HepG2 (cell line): ENCODE measurements around the gene PELI1. TPM values are rescaled to one million over a fixed set of nuclear protein-coding genes. Genes with fewer than 3 reads are reported as not detected.

ENCODE experiments used
- HNRNPL ChIP-seq: fragments of 200-400 bp; formaldehyde crosslinking; IDR thresholded peaks from 2 replicates; pipeline ENCODE4 v1.6.1; 2017; ENCODE audit warnings: mild to moderate bottlenecking, low read depth, low read length
- PITX1 ChIP-seq: sonication (generic); formaldehyde crosslinking; IDR thresholded peaks from 2 replicates; pipeline ENCODE4 v1.5.1; 2020; ENCODE audit warnings: mild to moderate bottlenecking, missing genetic modification reagents
- SETDB1 ChIP-seq: sonication (generic); formaldehyde crosslinking; IDR thresholded peaks from 2 replicates; pipeline ENCODE4 v1.5.1; 2020; ENCODE audit warnings: missing genetic modification reagents, mild to moderate bottlenecking, borderline replicate concordance
- SNAPC2 ChIP-seq: sonication (generic); formaldehyde crosslinking; IDR thresholded peaks from 2 replicates; pipeline ENCODE4 v1.8.1; 2022; ENCODE audit warnings: mild to moderate bottlenecking, missing genetic modification reagents
- TMF1 ChIP-seq: sonication (generic); formaldehyde crosslinking; IDR thresholded peaks from 2 replicates; pipeline ENCODE4 v1.8.1; 2022; ENCODE audit warnings: low read depth, missing genetic modification reagents
- YEATS4 ChIP-seq: sonication (generic); formaldehyde crosslinking; IDR thresholded peaks from 2 replicates; pipeline ENCODE4 v1.4.0; 2020; ENCODE audit warnings: missing genetic modification reagents, borderline replicate concordance
- ZBTB42 ChIP-seq: sonication (generic); formaldehyde crosslinking; IDR thresholded peaks from 2 replicates; pipeline ENCODE4 v1.5.0; 2020; ENCODE audit warnings: mild to moderate bottlenecking, missing genetic modification reagents
- ZNF263 ChIP-seq: sonication (generic); formaldehyde crosslinking; IDR thresholded peaks from 2 replicates; pipeline ENCODE4 v1.4.0; 2020; ENCODE audit warnings: missing genetic modification reagents
- ZNF383 ChIP-seq: sonication (generic); formaldehyde crosslinking; IDR thresholded peaks from 2 replicates; pipeline ENCODE4 v1.4.0; 2020; ENCODE audit warnings: missing genetic modification reagents, mild to moderate bottlenecking, borderline replicate concordance
- ZNF619 ChIP-seq: sonication (generic); formaldehyde crosslinking; IDR thresholded peaks from 2 replicates; pipeline ENCODE4 v1.4.0; 2020; ENCODE audit warnings: mild to moderate bottlenecking, missing genetic modification reagents
- ZNF678 ChIP-seq: sonication (generic); formaldehyde crosslinking; IDR thresholded peaks from 2 replicates; pipeline ENCODE4 v1.4.0; 2020; ENCODE audit warnings: mild to moderate bottlenecking, missing genetic modification reagents
- ZNF775 ChIP-seq: sonication (generic); formaldehyde crosslinking; IDR thresholded peaks from 2 replicates; pipeline ENCODE4 v1.4.0; 2020; ENCODE audit warnings: missing genetic modification reagents, mild to moderate bottlenecking, moderate library complexity, borderline replicate concordance
- polyA plus RNA-seq, 8 experiments: library from polyadenylated mRNA; depleted of rRNA in 3 of 8; stranded (reverse) in 7 of 8; unstranded in 1 of 8; fragments of >200 nt; fragmentation: Illumina TruSeq in 4 of 8; extraction: Trizol in 4 of 8; gene quantifications; 2 replicates each; pipeline versions ENCODE4 v1.2.1 to v1.2.3, GENCODE V29; 2011 to 2016; ENCODE audit warnings: low read depth in 4 of 8, missing spikeins in 1 of 8, mixed read lengths in 1 of 8; ENCODE audit not compliant: insufficient read depth in 1 of 8
- total RNA-seq, 5 experiments: library from RNA; depleted of rRNA; stranded (reverse); fragments of >200 nt; fragmentation: Illumina TruSeq; extraction: Trizol; gene quantifications; 2 replicates each; pipeline ENCODE4 v1.2.3, GENCODE V29; 2016; ENCODE audit warnings: low read depth in 1 of 5
- TF ChIP-seq, protein P1 (sequence below): sonication (generic); formaldehyde crosslinking; IDR thresholded peaks from 2 replicates; pipeline ENCODE4 v1.4.0; 2020; ENCODE audit warnings: mild to moderate bottlenecking, missing genetic modification reagents
- TF ChIP-seq, protein P2 (sequence below): sonication (generic); formaldehyde crosslinking; IDR thresholded peaks from 2 replicates; pipeline ENCODE4 v1.4.0; 2020; ENCODE audit warnings: missing genetic modification reagents, borderline replicate concordance
- TF ChIP-seq, protein P3 (sequence below): IDR thresholded peaks from 2 replicates; pipeline ENCODE4 v1.6.1; 2016; ENCODE audit warnings: control low read depth
- TF ChIP-seq, protein P4 (sequence below): sonication (generic); formaldehyde crosslinking; IDR thresholded peaks from 2 replicates; pipeline ENCODE4 v1.5.0; 2020; ENCODE audit warnings: mild to moderate bottlenecking, missing genetic modification reagents, borderline replicate concordance
- TF ChIP-seq, protein P5 (sequence below): sonication (generic); formaldehyde crosslinking; IDR thresholded peaks from 2 replicates; pipeline ENCODE4 v1.5.0; 2020; ENCODE audit warnings: mild to moderate bottlenecking, missing genetic modification reagents, moderate library complexity

The PELI1 gene
- total and polyA plus RNA-seq, 2 of the 13 experiments (the other 11 are each of a cell fraction or from before 2014, with no cell fraction given) = 12.5 to 16.2 TPM

DNA sequence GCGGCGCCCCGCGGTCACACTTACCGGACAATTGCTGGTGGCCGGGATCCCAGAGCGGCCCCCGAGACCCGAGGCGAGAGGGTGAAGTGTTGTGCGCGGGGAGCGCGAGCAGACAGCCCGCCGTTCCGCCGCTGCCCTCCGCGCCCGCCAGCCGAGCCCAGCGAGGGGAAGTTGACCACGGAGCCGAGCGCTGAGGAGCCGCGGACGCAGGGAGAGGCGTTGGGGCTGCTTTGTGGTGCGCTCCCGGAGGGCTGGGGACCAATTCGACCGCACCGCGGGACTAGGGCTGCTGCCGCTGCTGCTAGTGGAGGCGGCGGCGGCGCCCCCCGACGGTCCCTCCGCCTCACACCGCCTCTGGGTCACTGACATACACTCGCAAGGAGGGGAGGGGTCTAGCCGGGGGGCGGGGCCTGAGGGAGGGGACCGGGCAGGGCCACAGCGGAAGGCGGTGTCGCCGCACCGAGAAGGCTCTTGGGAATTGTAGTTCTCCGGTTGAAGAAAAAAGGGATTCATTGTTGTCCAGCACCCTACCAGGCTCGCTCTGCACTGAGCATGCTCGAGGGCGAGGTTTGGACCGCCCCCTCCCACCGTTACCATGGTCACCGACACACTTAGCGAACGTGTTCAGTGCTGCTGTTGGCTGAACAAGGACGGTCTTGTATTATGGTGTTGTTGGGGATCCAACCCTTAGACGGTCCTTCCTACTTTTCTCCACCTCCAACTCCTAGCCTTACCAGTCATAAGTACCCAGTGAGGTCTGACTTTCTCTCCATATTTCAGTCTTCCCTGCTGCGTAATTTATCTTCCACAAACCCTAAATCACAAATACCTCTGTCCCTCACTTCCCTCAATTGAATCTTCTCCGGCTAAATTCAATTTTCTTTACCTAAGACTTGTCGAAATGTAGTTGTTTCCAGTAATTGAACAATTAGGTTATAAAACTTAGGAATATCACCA lies at the start of gene PELI1 (continued):
- TF ChIP-seq, protein P1, sequence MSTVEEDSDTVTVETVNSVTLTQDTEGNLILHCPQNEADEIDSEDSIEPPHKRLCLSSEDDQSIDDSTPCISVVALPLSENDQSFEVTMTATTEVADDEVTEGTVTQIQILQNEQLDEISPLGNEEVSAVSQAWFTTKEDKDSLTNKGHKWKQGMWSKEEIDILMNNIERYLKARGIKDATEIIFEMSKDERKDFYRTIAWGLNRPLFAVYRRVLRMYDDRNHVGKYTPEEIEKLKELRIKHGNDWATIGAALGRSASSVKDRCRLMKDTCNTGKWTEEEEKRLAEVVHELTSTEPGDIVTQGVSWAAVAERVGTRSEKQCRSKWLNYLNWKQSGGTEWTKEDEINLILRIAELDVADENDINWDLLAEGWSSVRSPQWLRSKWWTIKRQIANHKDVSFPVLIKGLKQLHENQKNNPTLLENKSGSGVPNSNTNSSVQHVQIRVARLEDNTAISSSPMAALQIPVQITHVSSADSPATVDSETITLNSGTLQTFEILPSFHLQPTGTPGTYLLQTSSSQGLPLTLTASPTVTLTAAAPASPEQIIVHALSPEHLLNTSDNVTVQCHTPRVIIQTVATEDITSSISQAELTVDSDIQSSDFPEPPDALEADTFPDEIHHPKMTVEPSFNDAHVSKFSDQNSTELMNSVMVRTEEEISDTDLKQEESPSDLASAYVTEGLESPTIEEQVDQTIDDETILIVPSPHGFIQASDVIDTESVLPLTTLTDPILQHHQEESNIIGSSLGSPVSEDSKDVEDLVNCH (CRISPR knock-in tag) = no peak
- TF ChIP-seq, protein P2, sequence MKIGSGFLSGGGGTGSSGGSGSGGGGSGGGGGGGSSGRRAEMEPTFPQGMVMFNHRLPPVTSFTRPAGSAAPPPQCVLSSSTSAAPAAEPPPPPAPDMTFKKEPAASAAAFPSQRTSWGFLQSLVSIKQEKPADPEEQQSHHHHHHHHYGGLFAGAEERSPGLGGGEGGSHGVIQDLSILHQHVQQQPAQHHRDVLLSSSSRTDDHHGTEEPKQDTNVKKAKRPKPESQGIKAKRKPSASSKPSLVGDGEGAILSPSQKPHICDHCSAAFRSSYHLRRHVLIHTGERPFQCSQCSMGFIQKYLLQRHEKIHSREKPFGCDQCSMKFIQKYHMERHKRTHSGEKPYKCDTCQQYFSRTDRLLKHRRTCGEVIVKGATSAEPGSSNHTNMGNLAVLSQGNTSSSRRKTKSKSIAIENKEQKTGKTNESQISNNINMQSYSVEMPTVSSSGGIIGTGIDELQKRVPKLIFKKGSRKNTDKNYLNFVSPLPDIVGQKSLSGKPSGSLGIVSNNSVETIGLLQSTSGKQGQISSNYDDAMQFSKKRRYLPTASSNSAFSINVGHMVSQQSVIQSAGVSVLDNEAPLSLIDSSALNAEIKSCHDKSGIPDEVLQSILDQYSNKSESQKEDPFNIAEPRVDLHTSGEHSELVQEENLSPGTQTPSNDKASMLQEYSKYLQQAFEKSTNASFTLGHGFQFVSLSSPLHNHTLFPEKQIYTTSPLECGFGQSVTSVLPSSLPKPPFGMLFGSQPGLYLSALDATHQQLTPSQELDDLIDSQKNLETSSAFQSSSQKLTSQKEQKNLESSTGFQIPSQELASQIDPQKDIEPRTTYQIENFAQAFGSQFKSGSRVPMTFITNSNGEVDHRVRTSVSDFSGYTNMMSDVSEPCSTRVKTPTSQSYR (CRISPR knock-in tag) = peak; percentile 41; the same call in 1 of the 2 replicates
- TF ChIP-seq ZNF678 (CRISPR knock-in tag) (peak; percentile 70; the same call in 1 of the 2 replicates), HNRNPL (0 out of 2 replicates have a peak, but pooled peaks have one; percentile 19), TMF1 (CRISPR knock-in tag) (no peak), YEATS4 (CRISPR knock-in tag) (peak; percentile 27; the same call in 1 of the 2 replicates), SETDB1 (CRISPR knock-in tag) (no peak), ZNF775 (0 out of 2 replicates have a peak, but pooled peaks have one; percentile 79), PITX1 (CRISPR knock-in tag) (peak; percentile 44; the same call in 1 of the 2 replicates), SNAPC2 (no peak), ZNF383 (CRISPR knock-in tag) (0 out of 2 replicates have a peak, but pooled peaks have one; percentile 78), ZNF619 (CRISPR knock-in tag) (no peak), ZNF263 (CRISPR knock-in tag) (no peak), ZBTB42 (CRISPR knock-in tag) (no peak)
- TF ChIP-seq, protein P3, sequence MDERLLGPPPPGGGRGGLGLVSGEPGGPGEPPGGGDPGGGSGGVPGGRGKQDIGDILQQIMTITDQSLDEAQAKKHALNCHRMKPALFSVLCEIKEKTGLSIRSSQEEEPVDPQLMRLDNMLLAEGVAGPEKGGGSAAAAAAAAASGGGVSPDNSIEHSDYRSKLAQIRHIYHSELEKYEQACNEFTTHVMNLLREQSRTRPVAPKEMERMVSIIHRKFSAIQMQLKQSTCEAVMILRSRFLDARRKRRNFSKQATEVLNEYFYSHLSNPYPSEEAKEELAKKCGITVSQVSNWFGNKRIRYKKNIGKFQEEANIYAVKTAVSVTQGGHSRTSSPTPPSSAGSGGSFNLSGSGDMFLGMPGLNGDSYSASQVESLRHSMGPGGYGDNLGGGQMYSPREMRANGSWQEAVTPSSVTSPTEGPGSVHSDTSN = no peak
- TF ChIP-seq, protein P4, sequence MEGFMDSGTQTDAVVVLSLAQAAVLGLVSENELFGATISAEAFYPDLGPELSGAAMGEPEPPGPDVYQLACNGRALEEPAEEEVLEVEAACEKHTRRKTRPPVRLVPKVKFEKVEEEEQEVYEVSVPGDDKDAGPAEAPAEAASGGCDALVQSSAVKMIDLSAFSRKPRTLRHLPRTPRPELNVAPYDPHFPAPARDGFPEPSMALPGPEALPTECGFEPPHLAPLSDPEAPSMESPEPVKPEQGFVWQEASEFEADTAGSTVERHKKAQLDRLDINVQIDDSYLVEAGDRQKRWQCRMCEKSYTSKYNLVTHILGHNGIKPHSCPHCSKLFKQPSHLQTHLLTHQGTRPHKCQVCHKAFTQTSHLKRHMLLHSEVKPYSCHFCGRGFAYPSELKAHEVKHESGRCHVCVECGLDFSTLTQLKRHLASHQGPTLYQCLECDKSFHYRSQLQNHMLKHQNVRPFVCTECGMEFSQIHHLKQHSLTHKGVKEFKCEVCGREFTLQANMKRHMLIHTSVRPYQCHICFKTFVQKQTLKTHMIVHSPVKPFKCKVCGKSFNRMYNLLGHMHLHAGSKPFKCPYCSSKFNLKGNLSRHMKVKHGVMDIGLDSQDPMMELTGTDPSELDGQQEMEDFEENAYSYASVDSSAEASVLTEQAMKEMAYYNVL (CRISPR knock-in tag) = no peak
- TF ChIP-seq, protein P5, sequence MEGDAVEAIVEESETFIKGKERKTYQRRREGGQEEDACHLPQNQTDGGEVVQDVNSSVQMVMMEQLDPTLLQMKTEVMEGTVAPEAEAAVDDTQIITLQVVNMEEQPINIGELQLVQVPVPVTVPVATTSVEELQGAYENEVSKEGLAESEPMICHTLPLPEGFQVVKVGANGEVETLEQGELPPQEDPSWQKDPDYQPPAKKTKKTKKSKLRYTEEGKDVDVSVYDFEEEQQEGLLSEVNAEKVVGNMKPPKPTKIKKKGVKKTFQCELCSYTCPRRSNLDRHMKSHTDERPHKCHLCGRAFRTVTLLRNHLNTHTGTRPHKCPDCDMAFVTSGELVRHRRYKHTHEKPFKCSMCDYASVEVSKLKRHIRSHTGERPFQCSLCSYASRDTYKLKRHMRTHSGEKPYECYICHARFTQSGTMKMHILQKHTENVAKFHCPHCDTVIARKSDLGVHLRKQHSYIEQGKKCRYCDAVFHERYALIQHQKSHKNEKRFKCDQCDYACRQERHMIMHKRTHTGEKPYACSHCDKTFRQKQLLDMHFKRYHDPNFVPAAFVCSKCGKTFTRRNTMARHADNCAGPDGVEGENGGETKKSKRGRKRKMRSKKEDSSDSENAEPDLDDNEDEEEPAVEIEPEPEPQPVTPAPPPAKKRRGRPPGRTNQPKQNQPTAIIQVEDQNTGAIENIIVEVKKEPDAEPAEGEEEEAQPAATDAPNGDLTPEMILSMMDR (CRISPR knock-in tag) = peak; percentile 85
